ENCODE measurements around the gene IL33.
"Not testable (repeated sequence)": the region's sequence is repeated elsewhere in the genome, so short reads cannot be mapped to it uniquely, and the experiment has no call there.

IL33 gene

GRCh38 chr9:6215562-6215961 is at the start of gene IL33:
TSS of gene IL33 (plus strand) at chr9:6215807. CDS start at chr9:6241695, 25,888 bp downstream.
- Histone ChIP-seq H3K4me1 (ENCODE audit: control insufficient read depth, insufficient read depth, low read length) (no peaks in the 10 kb centered on the region), H3K9ac (ENCODE audit: low read depth, low read length) (no peak within 1 kb of the TSS), H3K4me3 (ENCODE audit: low read depth, low read length) (no peak within 1 kb of the TSS), H3K27me3 (ENCODE audit: control insufficient read depth, insufficient read depth, low read length) (no peaks in the 10 kb centered on the region), H3K36me3 (ENCODE audit: control insufficient read depth, insufficient read depth, low read length) (no peaks in the 10 kb centered on the region), H3K9me3 (ENCODE audit: control insufficient read depth, insufficient read depth, low read length) (no peaks in the 10 kb centered on the region)

GRCh38 chr9:6171667-6172066 is 43.9 kb upstream of the IL33 start:
- no peak overlapping the region for H3K4me3 ChIP-seq (ENCODE audit: low read depth, low read length)
- no peaks in the 10 kb centered on the region for H3K36me3 ChIP-seq (ENCODE audit: control insufficient read depth, insufficient read depth, low read length)
- peaks cover 6% of the 10 kb centered on the region for H3K4me1 ChIP-seq (ENCODE audit: control insufficient read depth, insufficient read depth, low read length)
- no peaks in the 10 kb centered on the region for H3K9me3 ChIP-seq (ENCODE audit: control insufficient read depth, insufficient read depth, low read length)
- peaks cover 5% of the 10 kb centered on the region for H3K27me3 ChIP-seq (ENCODE audit: control insufficient read depth, insufficient read depth, low read length)
- no peak overlapping the region for H3K9ac ChIP-seq (ENCODE audit: low read depth, low read length)

- Histone ChIP-seq H3K36me3 (ENCODE audit: control insufficient read depth, insufficient read depth, low read length) (no peaks in the 10 kb centered on the region), H3K4me3 (ENCODE audit: low read depth, low read length) (no peak overlapping the region), H3K27me3 (ENCODE audit: control insufficient read depth, insufficient read depth, low read length) (peaks cover 5% of the 10 kb centered on the region), H3K9ac (ENCODE audit: low read depth, low read length) (no peak overlapping the region), H3K9me3 (ENCODE audit: control insufficient read depth, insufficient read depth, low read length) (no peaks in the 10 kb centered on the region), H3K4me1 (ENCODE audit: control insufficient read depth, insufficient read depth, low read length) (peaks cover 6% of the 10 kb centered on the region)
Observed at GRCh38 chr9:6173914-6174313, 41.7 kb upstream of the IL33 start.

- H3K36me3 ChIP-seq (ENCODE audit: control insufficient read depth, insufficient read depth, low read length); H3K9me3 ChIP-seq (ENCODE audit: control insufficient read depth, insufficient read depth, low read length); H3K27me3 ChIP-seq (ENCODE audit: control insufficient read depth, insufficient read depth, low read length); H3K4me1 ChIP-seq (ENCODE audit: control insufficient read depth, insufficient read depth, low read length): not testable (repeated sequence)
- Histone ChIP-seq H3K9ac (ENCODE audit: low read depth, low read length) (peak overlapping the region; percentile 81), H3K4me3 (ENCODE audit: low read depth, low read length) (peak overlapping the region; percentile 60)
Observed at GRCh38 chr9:6182549-6183226, 32.9 kb upstream of the IL33 start.

- Histone ChIP-seq H3K4me1 (ENCODE audit: control insufficient read depth, insufficient read depth, low read length) (no peaks in the 10 kb centered on the region), H3K9ac (ENCODE audit: low read depth, low read length) (peak overlapping the region; percentile 81), H3K9me3 (ENCODE audit: control insufficient read depth, insufficient read depth, low read length) (peaks cover 3% of the 10 kb centered on the region), H3K27me3 (ENCODE audit: control insufficient read depth, insufficient read depth, low read length) (no peaks in the 10 kb centered on the region), H3K36me3 (ENCODE audit: control insufficient read depth, insufficient read depth, low read length) (no peaks in the 10 kb centered on the region), H3K4me3 (ENCODE audit: low read depth, low read length) (peak overlapping the region; percentile 60)
Observed at GRCh38 chr9:6183227-6183551, 32.4 kb upstream of the IL33 start.

- Histone ChIP-seq H3K36me3 (ENCODE audit: control insufficient read depth, insufficient read depth, low read length) (no peaks in the 10 kb centered on the region), H3K9me3 (ENCODE audit: control insufficient read depth, insufficient read depth, low read length) (peaks cover 3% of the 10 kb centered on the region), H3K4me1 (ENCODE audit: control insufficient read depth, insufficient read depth, low read length) (no peaks in the 10 kb centered on the region), H3K9ac (ENCODE audit: low read depth, low read length) (no peak overlapping the region), H3K27me3 (ENCODE audit: control insufficient read depth, insufficient read depth, low read length) (no peaks in the 10 kb centered on the region), H3K4me3 (ENCODE audit: low read depth, low read length) (no peak overlapping the region)
Observed at GRCh38 chr9:6183627-6184026, 32.0 kb upstream of the IL33 start.

- H3K4me3 ChIP-seq (ENCODE audit: low read depth, low read length): no peak overlapping the region
- H3K9me3 ChIP-seq (ENCODE audit: control insufficient read depth, insufficient read depth, low read length): peaks cover 3% of the 10 kb centered on the region
Observed at GRCh38 chr9:6184749-6185645, 30.6 kb upstream of the IL33 start.

GRCh38 chr9:6186691-6187090 is 28.9 kb upstream of the IL33 start:
- Histone ChIP-seq H3K4me1 (ENCODE audit: control insufficient read depth, insufficient read depth, low read length) (no peaks in the 10 kb centered on the region), H3K4me3 (ENCODE audit: low read depth, low read length) (no peak overlapping the region), H3K27me3 (ENCODE audit: control insufficient read depth, insufficient read depth, low read length) (no peaks in the 10 kb centered on the region), H3K9ac (ENCODE audit: low read depth, low read length) (no peak overlapping the region), H3K36me3 (ENCODE audit: control insufficient read depth, insufficient read depth, low read length) (no peaks in the 10 kb centered on the region), H3K9me3 (ENCODE audit: control insufficient read depth, insufficient read depth, low read length) (peaks cover 3% of the 10 kb centered on the region)

More at GRCh38 chr9:6184749-6185645, 30.6 kb upstream of the IL33 start:
- Histone ChIP-seq H3K9ac (ENCODE audit: low read depth, low read length) (no peak overlapping the region), H3K4me1 (ENCODE audit: control insufficient read depth, insufficient read depth, low read length) (no peaks in the 10 kb centered on the region), H3K27me3 (ENCODE audit: control insufficient read depth, insufficient read depth, low read length) (no peaks in the 10 kb centered on the region), H3K36me3 (ENCODE audit: control insufficient read depth, insufficient read depth, low read length) (no peaks in the 10 kb centered on the region)

GRCh38 chr9:6187272-6187671 is 28.3 kb upstream of the IL33 start:
- Histone ChIP-seq H3K4me1 (ENCODE audit: control insufficient read depth, insufficient read depth, low read length) (no peaks in the 10 kb centered on the region), H3K36me3 (ENCODE audit: control insufficient read depth, insufficient read depth, low read length) (no peaks in the 10 kb centered on the region), H3K9me3 (ENCODE audit: control insufficient read depth, insufficient read depth, low read length) (peaks cover 3% of the 10 kb centered on the region), H3K27me3 (ENCODE audit: control insufficient read depth, insufficient read depth, low read length) (no peaks in the 10 kb centered on the region), H3K9ac (ENCODE audit: low read depth, low read length) (no peak overlapping the region), H3K4me3 (ENCODE audit: low read depth, low read length) (no peak overlapping the region)

- no peaks in the 10 kb centered on the region for H3K36me3 ChIP-seq (ENCODE audit: control insufficient read depth, insufficient read depth, low read length)
- H3K27me3 ChIP-seq (ENCODE audit: control insufficient read depth, insufficient read depth, low read length): no peaks in the 10 kb centered on the region
- H3K9me3 ChIP-seq (ENCODE audit: control insufficient read depth, insufficient read depth, low read length): peaks cover 3% of the 10 kb centered on the region
- no peak overlapping the region for H3K9ac ChIP-seq (ENCODE audit: low read depth, low read length)
- no peak overlapping the region for H3K4me3 ChIP-seq (ENCODE audit: low read depth, low read length)
- H3K4me1 ChIP-seq (ENCODE audit: control insufficient read depth, insufficient read depth, low read length): no peaks in the 10 kb centered on the region
Observed at GRCh38 chr9:6188466-6188865, 27.1 kb upstream of the IL33 start.

- H3K4me1 ChIP-seq (ENCODE audit: control insufficient read depth, insufficient read depth, low read length): no peaks in the 10 kb centered on the region
- no peaks in the 10 kb centered on the region for H3K27me3 ChIP-seq (ENCODE audit: control insufficient read depth, insufficient read depth, low read length)
- H3K36me3 ChIP-seq (ENCODE audit: control insufficient read depth, insufficient read depth, low read length): no peaks in the 10 kb centered on the region
- no peak overlapping the region for H3K4me3 ChIP-seq (ENCODE audit: low read depth, low read length)
- H3K9ac ChIP-seq (ENCODE audit: low read depth, low read length): no peak overlapping the region
- peaks cover 3% of the 10 kb centered on the region for H3K9me3 ChIP-seq (ENCODE audit: control insufficient read depth, insufficient read depth, low read length)
Observed at GRCh38 chr9:6188906-6189305, 26.7 kb upstream of the IL33 start.

- Histone ChIP-seq H3K27me3 (ENCODE audit: control insufficient read depth, insufficient read depth, low read length) (no peaks in the 10 kb centered on the region), H3K4me1 (ENCODE audit: control insufficient read depth, insufficient read depth, low read length) (no peaks in the 10 kb centered on the region), H3K4me3 (ENCODE audit: low read depth, low read length) (no peak overlapping the region), H3K9me3 (ENCODE audit: control insufficient read depth, insufficient read depth, low read length) (no peaks in the 10 kb centered on the region), H3K36me3 (ENCODE audit: control insufficient read depth, insufficient read depth, low read length) (no peaks in the 10 kb centered on the region), H3K9ac (ENCODE audit: low read depth, low read length) (no peak overlapping the region)
Observed at GRCh38 chr9:6194934-6195333, 20.7 kb upstream of the IL33 start.
